ENCODE data around the gene MICA.

The MICA gene

DNA sequence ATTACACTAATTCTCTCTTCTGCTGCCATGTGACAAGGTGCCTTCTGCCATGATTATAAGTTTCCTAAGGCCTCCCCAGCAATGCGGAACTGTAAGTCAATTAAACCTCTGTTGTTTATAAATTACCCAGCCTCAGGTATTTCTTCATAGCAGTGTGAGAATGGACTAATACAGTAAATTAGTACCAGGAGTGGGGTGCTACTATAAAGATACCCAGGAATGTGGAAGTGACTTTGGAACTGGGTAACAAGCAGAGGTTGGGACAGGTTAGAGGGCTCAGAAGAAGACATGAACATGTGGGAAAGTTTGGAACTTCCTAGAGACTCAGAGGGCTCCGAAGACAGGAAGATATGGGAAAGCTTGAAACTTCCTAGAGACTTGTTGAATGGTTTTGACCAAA lies 34.8 kb downstream of the MICA start:
- Histone ChIP-seq H2AFZ (ENCODE audit: low read depth, low read length, severe bottlenecking) (no peak overlapping the region), H3K4me2 (ENCODE audit: low read depth, low read length, poor library complexity, severe bottlenecking) (no peak overlapping the region), H3K27me3 (ENCODE audit: low read length) (peaks cover 5% of the 10 kb centered on the region; the same call in 1 of the 2 replicates), H4K20me1 (ENCODE audit: low read depth, low read length) (no peaks in the 10 kb centered on the region), H3K9me2 (replicated peaks; ENCODE audit: insufficient read depth, low read length) (no peaks in the 10 kb centered on the region), H3K4me3 (ENCODE audit: insufficient read depth, low read length, poor library complexity, severe bottlenecking) (no peak overlapping the region), H3K9me3 (ENCODE audit: insufficient read depth, low read length) (peaks cover 15% of the 10 kb centered on the region; the same call in 1 of the 2 replicates), H3F3A (ENCODE audit: insufficient read depth) (no peaks in the 10 kb centered on the region), H3K27ac (ENCODE audit: low read depth, low read length) (no peak overlapping the region), H3K36me3 (ENCODE audit: low read length) (no peaks in the 10 kb centered on the region), H3K9ac (ENCODE audit: low read length) (no peak overlapping the region), H3K79me2 (ENCODE audit: insufficient read depth, low read length) (no peaks in the 10 kb centered on the region)
- no peak for TF ChIP-seq CTCF (IDR thresholded peaks at IDR 0.05; ENCODE audit: insufficient read depth, low read length, poor library complexity, severe bottlenecking)
- TF ChIP-seq EZH2phosphoT487 (conservative IDR thresholded peaks at IDR 0.05; ENCODE audit: low read length): no peak

DNA sequence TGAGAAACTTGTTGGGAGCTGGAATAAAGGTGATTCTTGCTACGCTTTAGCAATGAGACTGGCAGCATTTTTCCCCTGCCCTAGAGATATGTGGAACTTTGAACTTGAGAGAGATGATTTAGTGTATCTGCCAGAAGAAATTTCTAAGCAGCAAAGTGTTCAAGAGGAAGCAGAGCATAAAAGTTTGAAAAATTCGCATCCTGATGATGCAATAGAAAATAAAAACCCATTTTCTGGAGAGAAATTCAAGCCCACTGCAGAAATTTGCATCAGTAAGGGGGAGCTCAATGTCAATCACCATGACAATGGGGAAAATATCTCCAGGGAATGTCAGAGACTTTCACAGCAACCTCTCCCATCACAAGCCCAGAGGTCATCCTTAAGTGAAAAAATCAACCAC lies 35.3 kb downstream of the MICA start:
- Histone ChIP-seq H3K36me3 (ENCODE audit: low read length) (no peaks in the 10 kb centered on the region), H3K27ac (ENCODE audit: low read depth, low read length) (no peak overlapping the region), H3F3A (ENCODE audit: insufficient read depth) (no peaks in the 10 kb centered on the region), H3K79me2 (ENCODE audit: insufficient read depth, low read length) (no peaks in the 10 kb centered on the region), H2AFZ (ENCODE audit: low read depth, low read length, severe bottlenecking) (no peak overlapping the region), H3K9me2 (replicated peaks; ENCODE audit: insufficient read depth, low read length) (no peaks in the 10 kb centered on the region), H3K9me3 (ENCODE audit: insufficient read depth, low read length) (peaks cover 15% of the 10 kb centered on the region; the same call in 1 of the 2 replicates), H3K9ac (ENCODE audit: low read length) (no peak overlapping the region), H3K4me3 (ENCODE audit: insufficient read depth, low read length, poor library complexity, severe bottlenecking) (no peak overlapping the region), H3K4me2 (ENCODE audit: low read depth, low read length, poor library complexity, severe bottlenecking) (no peak overlapping the region), H3K27me3 (ENCODE audit: low read length) (peaks cover 5% of the 10 kb centered on the region; the same call in 1 of the 2 replicates), H4K20me1 (ENCODE audit: low read depth, low read length) (no peaks in the 10 kb centered on the region)
- TF ChIP-seq EZH2phosphoT487 (conservative IDR thresholded peaks at IDR 0.05; ENCODE audit: low read length) (no peak), CTCF (IDR thresholded peaks at IDR 0.05; ENCODE audit: insufficient read depth, low read length, poor library complexity, severe bottlenecking) (no peak)

DNA sequence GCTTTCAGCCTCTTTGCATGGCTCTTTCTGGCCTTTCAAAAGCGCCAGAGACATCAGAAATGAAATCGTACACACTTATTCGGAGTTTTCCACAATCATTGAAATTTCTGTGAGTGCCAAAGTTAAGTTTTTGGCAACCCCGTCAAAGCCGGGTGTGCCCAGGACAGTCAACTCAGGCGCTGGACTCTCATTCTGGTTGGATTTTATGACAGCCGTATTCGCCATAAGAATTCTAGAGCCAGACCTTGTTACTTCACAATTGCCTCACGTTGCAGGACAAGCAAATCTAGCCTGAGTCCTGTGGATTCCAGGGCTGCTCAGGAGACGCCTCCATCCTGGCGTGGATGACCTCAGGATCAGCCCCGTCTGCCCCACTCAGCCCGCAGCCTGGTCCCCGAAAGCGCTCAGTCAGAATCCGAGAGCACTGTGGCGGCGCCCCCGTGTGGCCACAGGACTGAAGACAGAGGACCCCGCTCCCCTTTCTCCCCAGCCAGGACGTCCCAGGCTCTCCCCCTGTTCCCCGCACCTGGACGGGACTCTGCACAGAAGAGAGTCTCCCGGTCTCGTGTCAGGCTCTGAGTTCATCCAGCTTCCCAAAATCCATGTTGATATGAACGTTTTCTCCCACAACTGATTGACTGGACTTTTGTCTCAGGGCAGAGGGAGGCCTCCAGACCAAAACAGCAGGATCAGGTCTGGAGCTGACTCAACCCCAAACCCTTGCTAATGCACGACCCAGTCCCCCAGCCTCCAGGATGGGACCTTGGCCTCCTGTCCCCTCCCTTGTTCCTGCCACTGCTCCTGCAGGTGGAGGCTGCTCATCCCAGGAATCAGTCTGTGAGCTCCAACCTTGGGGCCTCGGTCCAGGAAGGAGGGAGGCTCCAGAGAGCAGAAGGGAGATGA lies 38.2 kb downstream of the MICA start:
- H2AFZ ChIP-seq (ENCODE audit: low read depth, low read length, severe bottlenecking): no peak overlapping the region
- H3F3A ChIP-seq (ENCODE audit: insufficient read depth): no peaks in the 10 kb centered on the region
- H3K79me2 ChIP-seq (ENCODE audit: insufficient read depth, low read length): no peaks in the 10 kb centered on the region
- no peaks in the 10 kb centered on the region for H4K20me1 ChIP-seq (ENCODE audit: low read depth, low read length)
- H3K36me3 ChIP-seq (ENCODE audit: low read length): no peaks in the 10 kb centered on the region
- H3K4me2 ChIP-seq (ENCODE audit: low read depth, low read length, poor library complexity, severe bottlenecking): no peak overlapping the region
- H3K27me3 ChIP-seq (ENCODE audit: low read length): peaks cover 5% of the 10 kb centered on the region; the same call in 1 of the 2 replicates
- H3K9me2 ChIP-seq (replicated peaks; ENCODE audit: insufficient read depth, low read length): no peaks in the 10 kb centered on the region
- no peak for TF ChIP-seq EZH2phosphoT487 (conservative IDR thresholded peaks at IDR 0.05; ENCODE audit: low read length)
- peak; percentile 96 for TF ChIP-seq CTCF (IDR thresholded peaks at IDR 0.05; ENCODE audit: insufficient read depth, low read length, poor library complexity, severe bottlenecking)
- no peak overlapping the region for H3K4me3 ChIP-seq (ENCODE audit: insufficient read depth, low read length, poor library complexity, severe bottlenecking)
- no peak overlapping the region for H3K27ac ChIP-seq (ENCODE audit: low read depth, low read length)
- H3K9me3 ChIP-seq (ENCODE audit: insufficient read depth, low read length): peaks cover 15% of the 10 kb centered on the region; the same call in 1 of the 2 replicates
- H3K9ac ChIP-seq (ENCODE audit: low read length): no peak overlapping the region
